ENCODE measurements around the gene CDH13.

DNA sequence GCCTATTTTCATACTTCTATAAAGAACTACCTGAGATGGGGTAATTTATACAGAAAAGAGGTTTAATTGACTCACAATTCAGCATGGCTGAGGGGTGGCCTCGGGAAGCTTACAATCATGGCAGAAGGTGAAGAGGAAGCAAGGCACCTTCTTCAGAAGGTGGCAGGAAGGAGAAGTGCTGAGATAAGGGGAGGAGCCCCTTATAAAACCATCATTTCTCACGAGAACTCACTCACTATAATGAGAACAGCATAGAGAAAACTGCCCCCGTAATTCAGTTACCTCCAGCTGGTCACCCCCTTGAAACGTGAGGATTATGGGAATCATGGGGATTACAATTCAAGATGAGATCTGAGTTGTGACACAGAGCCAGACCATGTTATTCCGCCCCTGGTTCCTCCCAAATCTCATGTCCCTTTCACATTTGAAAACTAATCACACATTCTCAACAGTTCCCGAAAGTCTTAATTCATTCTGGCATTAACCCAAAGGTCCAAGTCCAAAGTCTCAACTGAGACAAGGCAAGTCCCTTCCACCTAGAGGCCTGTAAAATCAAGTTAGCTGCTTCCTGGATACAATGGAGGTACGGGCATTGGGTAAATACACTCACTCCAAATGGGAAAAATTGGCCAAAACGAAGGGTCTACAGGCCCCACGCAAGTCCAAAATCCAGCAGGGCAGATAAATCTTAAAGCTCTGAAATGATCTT lies 237.7 kb downstream of the CDH13 start:
- TF ChIP-seq, protein P1, sequence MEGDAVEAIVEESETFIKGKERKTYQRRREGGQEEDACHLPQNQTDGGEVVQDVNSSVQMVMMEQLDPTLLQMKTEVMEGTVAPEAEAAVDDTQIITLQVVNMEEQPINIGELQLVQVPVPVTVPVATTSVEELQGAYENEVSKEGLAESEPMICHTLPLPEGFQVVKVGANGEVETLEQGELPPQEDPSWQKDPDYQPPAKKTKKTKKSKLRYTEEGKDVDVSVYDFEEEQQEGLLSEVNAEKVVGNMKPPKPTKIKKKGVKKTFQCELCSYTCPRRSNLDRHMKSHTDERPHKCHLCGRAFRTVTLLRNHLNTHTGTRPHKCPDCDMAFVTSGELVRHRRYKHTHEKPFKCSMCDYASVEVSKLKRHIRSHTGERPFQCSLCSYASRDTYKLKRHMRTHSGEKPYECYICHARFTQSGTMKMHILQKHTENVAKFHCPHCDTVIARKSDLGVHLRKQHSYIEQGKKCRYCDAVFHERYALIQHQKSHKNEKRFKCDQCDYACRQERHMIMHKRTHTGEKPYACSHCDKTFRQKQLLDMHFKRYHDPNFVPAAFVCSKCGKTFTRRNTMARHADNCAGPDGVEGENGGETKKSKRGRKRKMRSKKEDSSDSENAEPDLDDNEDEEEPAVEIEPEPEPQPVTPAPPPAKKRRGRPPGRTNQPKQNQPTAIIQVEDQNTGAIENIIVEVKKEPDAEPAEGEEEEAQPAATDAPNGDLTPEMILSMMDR (IDR thresholded peaks at IDR 0.05; ENCODE audit: poor library complexity, severe bottlenecking), result no peak
- TF ChIP-seq POLR2AphosphoS5 (IDR thresholded peaks at IDR 0.05), result no peak
- TF ChIP-seq EZH2 (IDR thresholded peaks at IDR 0.05; ENCODE audit: borderline replicate concordance, insufficient read depth, low read length, poor library complexity, severe bottlenecking), result no peak
- TF ChIP-seq, protein P2, sequence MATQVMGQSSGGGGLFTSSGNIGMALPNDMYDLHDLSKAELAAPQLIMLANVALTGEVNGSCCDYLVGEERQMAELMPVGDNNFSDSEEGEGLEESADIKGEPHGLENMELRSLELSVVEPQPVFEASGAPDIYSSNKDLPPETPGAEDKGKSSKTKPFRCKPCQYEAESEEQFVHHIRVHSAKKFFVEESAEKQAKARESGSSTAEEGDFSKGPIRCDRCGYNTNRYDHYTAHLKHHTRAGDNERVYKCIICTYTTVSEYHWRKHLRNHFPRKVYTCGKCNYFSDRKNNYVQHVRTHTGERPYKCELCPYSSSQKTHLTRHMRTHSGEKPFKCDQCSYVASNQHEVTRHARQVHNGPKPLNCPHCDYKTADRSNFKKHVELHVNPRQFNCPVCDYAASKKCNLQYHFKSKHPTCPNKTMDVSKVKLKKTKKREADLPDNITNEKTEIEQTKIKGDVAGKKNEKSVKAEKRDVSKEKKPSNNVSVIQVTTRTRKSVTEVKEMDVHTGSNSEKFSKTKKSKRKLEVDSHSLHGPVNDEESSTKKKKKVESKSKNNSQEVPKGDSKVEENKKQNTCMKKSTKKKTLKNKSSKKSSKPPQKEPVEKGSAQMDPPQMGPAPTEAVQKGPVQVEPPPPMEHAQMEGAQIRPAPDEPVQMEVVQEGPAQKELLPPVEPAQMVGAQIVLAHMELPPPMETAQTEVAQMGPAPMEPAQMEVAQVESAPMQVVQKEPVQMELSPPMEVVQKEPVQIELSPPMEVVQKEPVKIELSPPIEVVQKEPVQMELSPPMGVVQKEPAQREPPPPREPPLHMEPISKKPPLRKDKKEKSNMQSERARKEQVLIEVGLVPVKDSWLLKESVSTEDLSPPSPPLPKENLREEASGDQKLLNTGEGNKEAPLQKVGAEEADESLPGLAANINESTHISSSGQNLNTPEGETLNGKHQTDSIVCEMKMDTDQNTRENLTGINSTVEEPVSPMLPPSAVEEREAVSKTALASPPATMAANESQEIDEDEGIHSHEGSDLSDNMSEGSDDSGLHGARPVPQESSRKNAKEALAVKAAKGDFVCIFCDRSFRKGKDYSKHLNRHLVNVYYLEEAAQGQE (IDR thresholded peaks at IDR 0.05; ENCODE audit: borderline replicate concordance), result no peak
- no peak for TF ChIP-seq RAD21 (conservative IDR thresholded peaks at IDR 0.05)

Measured in neural cell (in vitro differentiated cells).